Upper lobe of right lung (tissue), 1 donor: ENCODE measurements around the gene SSU72. TPM values are rescaled to one million over a fixed set of nuclear protein-coding genes. Genes with fewer than 3 reads are reported as not detected.

Source experiments
- ATAC-seq: fragments of 200-7000 bp; cut with Tn5 transposase; one replicate; pipeline ENCODE4 v1.9.1; 2020; ENCODE audit warnings: mild to moderate bottlenecking, moderate library complexity
- DNase-seq: peaks from one replicate; pipeline ENCODE4 v3.0.0-alpha.2; 2020
- H3K27ac ChIP-seq: fragments of 200-600 bp; one replicate; pipeline ENCODE4 v1.8.0; 2022
- H3K27me3 ChIP-seq: fragments of 200-600 bp; one replicate; pipeline ENCODE4 v1.8.0; 2022; ENCODE audit warnings: mild to moderate bottlenecking
- H3K36me3 ChIP-seq: fragments of 200-600 bp; one replicate; pipeline ENCODE4 v1.8.0; 2022
- H3K4me1 ChIP-seq: fragments of 200-600 bp; one replicate; pipeline ENCODE4 v1.8.0; 2022
- H3K4me3 ChIP-seq: fragments of 200-600 bp; one replicate; pipeline ENCODE4 v1.8.0; 2022; ENCODE audit warnings: mild to moderate bottlenecking
- H3K9me3 ChIP-seq: fragments of 200-600 bp; one replicate; pipeline ENCODE4 v1.8.0; 2022
- intact Hi-C: fragments of 100-400 bp; cut with DNase I; formaldehyde crosslinking; loops from one replicate; pipeline ENCODE4 v1.11.0; 2022
- total RNA-seq: library from RNA; stranded (reverse); fragmentation: NEBNext Ultra II Directional; extraction: Animal tissue kit (Norgen Biotek cat#: 25700); gene quantifications from one replicate; pipeline ENCODE4 v1.2.1, GENCODE V29; 2021
- TF ChIP-seq, protein P1 (sequence below): fragments of 200-600 bp; IDR thresholded peaks from one replicate; pipeline ENCODE4 v1.8.0; 2022; ENCODE audit warnings: antibody characterized with exemption
- donor health status: DM: no; HTN: yes; CAD: no; lungs with severe emphysema.

Gene SSU72
- total RNA-seq, 1 donor from 2014 or later: 125 TPM

DNA sequence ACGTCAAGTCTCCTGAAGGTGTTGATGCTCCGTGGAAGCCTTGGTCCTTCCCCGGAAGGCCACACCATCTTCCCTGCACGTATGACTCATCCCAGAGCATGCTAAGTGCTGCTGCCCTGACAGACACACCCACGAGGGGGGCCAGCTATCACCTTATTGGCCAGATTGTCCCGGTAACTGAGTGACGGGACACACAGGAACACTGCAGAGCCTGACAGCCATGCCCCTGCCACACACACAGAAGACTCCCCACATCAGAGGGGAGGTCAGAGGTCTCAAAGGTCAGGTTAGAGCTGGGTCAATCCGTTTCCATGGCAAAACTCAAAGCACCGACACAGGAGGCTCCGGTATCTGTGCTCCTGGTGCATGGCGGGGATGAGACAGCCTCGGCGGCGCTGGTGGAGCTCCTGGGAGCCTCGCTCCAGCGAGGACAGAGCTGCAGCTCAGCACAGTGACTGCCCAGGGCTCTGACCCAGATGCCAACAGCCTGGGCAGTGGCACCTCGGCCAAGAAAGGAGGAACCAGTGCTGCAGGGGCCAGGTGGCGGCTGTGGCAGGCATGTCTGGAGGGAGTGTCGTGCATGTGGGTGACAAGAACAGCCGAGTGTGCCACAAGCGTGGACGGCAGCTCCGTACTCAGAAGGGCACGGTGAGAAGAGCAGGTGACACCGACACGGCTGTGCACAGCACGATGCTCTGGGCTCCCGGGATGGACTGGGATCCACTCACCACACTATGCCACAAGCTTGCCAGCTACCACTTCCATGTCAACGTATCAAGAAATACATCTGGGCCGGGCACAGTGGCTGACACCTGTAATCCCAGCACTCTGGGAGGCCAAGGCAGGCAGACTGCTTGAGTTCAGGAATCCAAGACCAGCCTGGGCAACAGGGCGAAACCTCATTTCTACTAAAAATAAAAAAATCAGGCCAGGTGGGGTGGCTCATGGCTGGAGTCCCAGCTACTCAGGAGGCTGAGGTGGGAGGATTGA, 19.4 kb downstream of the SSU72 start:
- no peaks in the 10 kb centered on the region for H3K4me1 ChIP-seq
- DNase-seq (no peak), ATAC-seq (peak; percentile 37)
- H3K9me3 ChIP-seq: no peaks in the 10 kb centered on the region
- TF ChIP-seq, protein P1, sequence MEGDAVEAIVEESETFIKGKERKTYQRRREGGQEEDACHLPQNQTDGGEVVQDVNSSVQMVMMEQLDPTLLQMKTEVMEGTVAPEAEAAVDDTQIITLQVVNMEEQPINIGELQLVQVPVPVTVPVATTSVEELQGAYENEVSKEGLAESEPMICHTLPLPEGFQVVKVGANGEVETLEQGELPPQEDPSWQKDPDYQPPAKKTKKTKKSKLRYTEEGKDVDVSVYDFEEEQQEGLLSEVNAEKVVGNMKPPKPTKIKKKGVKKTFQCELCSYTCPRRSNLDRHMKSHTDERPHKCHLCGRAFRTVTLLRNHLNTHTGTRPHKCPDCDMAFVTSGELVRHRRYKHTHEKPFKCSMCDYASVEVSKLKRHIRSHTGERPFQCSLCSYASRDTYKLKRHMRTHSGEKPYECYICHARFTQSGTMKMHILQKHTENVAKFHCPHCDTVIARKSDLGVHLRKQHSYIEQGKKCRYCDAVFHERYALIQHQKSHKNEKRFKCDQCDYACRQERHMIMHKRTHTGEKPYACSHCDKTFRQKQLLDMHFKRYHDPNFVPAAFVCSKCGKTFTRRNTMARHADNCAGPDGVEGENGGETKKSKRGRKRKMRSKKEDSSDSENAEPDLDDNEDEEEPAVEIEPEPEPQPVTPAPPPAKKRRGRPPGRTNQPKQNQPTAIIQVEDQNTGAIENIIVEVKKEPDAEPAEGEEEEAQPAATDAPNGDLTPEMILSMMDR: no peak
- no peak overlapping the region for H3K4me3 ChIP-seq
- intact Hi-C loops: no loop called here
- H3K27me3 ChIP-seq: no peaks in the 10 kb centered on the region
- peaks cover 4% of the 10 kb centered on the region for H3K36me3 ChIP-seq
- no peak overlapping the region for H3K27ac ChIP-seq

DNA sequence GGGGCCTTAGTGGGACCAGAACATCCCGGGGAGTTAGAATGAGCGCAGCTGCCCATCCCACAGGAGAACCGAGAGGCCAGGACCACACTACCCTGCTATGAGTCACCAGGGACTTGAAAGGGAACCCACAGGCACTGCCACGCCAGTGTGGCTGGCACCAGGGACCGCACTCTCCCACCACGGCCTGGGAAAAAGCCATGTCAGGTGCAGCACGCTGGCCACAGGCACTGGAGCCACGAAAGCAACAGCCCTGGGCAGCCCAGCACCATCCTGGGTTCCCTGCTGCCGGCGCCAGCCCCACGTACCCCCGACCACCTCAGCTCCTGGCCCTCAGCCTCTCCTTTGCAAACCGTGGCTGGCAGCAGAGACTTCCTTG, 20.1 kb downstream of the SSU72 start:
- TF ChIP-seq, protein P1: no peak
- Histone ChIP-seq H3K9me3 (no peaks in the 10 kb centered on the region), H3K4me1 (no peaks in the 10 kb centered on the region), H3K27ac (no peak overlapping the region), H3K27me3 (no peaks in the 10 kb centered on the region), H3K36me3 (no peaks in the 10 kb centered on the region), H3K4me3 (no peak overlapping the region)
- no peak for ATAC-seq
- no peak for DNase-seq
- intact Hi-C loops: no loop called here

DNA sequence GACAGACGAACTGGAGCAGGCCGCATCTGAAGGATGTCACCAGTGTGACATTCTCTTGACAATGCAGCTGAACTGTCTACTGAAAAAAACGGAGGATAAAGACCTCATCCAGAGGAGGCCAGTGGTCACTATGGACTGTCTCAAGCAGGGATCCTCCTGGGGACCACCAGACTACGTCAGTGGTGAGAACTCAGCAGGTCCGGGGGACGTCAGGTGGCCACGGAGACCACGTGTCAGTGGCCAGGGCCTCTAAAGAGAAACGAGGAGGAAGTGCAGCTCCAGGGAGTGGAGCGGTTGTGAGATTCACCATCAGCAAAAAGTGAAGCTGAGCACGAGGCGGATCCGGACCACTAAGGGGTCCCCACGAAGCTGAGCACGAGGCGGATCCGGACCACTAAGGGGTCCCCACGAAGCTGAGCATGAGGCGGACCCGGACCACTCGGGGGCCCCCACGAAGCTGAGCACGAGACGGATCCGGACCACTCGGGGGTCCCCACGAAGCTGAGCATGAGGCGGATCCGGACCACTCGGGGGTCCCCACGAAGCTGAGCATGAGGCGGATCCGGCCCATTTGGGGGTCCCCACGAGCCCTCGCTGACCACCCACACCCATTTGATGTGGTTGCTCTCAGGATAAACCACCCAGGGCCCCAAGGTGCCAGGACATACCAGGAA, 20.7 kb downstream of the SSU72 start:
- no peaks in the 10 kb centered on the region for H3K9me3 ChIP-seq
- DNase-seq (no peak), ATAC-seq (no peak)
- TF ChIP-seq, protein P1: no peak
- H3K27ac ChIP-seq: no peak overlapping the region
- no peaks in the 10 kb centered on the region for H3K4me1 ChIP-seq
- intact Hi-C loops: no loop called here
- no peak overlapping the region for H3K4me3 ChIP-seq
- no peaks in the 10 kb centered on the region for H3K36me3 ChIP-seq
- H3K27me3 ChIP-seq: no peaks in the 10 kb centered on the region

DNA sequence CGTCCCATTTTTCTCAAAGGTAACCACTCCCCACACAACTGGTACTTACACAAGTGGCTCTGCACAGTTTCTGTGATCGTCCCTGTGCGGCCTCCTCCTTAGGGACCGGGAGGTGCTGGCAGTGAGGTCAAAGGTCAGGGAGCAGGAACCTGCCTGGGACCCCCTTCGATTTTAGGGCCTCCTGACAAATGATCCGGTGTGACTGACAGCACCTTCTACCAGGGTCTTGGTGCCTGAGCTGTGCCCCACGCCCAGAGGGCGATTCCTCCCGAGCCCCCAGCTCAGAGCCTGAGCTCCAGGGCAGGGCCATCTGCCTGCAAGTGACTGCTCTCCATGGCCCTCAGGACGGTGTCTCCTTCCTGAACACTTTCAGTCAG, 22.4 kb downstream of the SSU72 start:
- Histone ChIP-seq H3K4me3 (no peak overlapping the region), H3K9me3 (no peaks in the 10 kb centered on the region), H3K27me3 (no peaks in the 10 kb centered on the region), H3K27ac (no peak overlapping the region), H3K4me1 (no peaks in the 10 kb centered on the region), H3K36me3 (no peaks in the 10 kb centered on the region)
- DNase-seq (no peak), ATAC-seq (no peak)
- TF ChIP-seq, protein P1: no peak
- intact Hi-C loops: no loop called here

DNA sequence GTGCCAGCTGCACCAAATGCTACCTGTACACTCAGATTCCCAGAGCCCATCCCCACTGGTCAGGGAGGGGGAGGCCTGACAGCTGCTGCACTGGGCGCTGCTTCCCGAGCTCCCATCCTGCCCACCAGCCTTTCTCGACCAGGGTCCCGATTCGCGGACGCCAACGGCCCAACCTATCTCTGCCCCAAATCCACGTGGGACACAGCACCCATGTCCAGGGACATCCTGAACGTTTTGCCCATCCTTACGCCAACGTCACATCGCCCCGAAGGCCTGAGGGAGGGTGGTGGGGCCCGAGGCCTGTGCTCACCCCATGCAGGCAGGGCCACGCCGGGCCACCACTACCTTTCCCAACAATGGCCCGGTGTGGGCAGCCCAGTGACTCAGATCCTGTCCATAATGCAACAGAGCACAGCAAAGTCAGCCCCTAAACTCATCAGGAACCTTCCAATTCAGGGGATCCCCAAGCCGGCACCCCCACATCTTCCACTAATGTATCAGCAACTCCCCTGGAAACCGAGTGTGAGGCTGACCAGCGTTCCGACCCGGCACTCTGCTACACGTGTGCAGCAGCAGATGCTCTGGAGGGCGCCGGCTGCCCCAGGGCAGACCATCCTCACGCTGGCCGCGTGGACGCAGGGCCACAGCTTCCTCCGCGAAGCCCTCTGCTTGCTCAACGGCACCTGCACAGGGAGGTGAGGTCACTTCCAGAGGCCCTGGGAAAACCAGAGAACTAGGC, 23.0 kb downstream of the SSU72 start:
- no peaks in the 10 kb centered on the region for H3K9me3 ChIP-seq
- intact Hi-C loops: no loop called here
- H3K4me3 ChIP-seq: no peak overlapping the region
- no peaks in the 10 kb centered on the region for H3K27me3 ChIP-seq
- H3K4me1 ChIP-seq: no peaks in the 10 kb centered on the region
- ATAC-seq (no peak), DNase-seq (no peak)
- no peak overlapping the region for H3K27ac ChIP-seq
- TF ChIP-seq, protein P1: no peak
- H3K36me3 ChIP-seq: no peaks in the 10 kb centered on the region
